ENCODE measurements around the gene INAFM1.
A peak's percentile ranks its signal among the peaks of the same experiment; 100 is the strongest.

The INAFM1 gene

DNA sequence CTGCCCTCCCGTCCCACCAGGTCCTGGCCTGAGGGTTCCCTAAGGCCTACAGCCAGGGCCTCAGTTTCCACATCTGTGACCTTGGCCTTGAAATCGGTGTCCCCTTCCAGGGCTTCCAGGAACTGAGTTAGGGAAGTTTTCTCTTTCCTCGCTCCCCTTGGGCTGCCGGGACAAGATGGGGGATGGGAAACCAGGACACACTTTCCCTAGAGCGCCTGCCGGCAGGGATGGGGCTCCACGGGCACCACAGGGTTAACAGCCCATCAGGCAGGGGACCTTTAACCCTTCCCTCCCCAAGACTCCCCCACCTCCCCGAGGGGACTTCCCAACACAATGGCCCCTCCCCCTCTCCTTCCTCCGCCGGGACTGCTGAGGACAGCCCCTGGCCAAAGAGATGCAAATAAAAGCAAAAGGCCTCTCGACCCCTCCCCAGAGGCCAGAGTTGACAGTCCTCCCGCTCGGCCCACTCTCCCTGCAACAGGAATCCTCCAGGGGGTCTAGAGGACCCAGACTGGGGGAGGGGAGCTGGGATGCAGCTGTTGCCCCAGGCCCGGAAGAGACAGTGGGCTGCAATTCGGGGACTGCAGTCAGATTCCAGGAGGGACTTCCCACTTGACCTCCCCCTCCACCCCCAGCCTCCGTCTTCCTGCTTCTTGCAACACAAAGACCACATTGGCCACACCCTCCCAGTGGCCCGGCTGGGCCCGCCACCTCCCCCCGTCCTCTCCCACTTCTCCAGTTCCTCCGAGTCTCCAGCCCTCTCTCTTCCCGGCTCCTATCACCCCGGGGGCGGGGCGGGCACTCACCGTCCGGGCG, 47.1 kb upstream of the INAFM1 start (continued):
- TF ChIP-seq, protein P1, sequence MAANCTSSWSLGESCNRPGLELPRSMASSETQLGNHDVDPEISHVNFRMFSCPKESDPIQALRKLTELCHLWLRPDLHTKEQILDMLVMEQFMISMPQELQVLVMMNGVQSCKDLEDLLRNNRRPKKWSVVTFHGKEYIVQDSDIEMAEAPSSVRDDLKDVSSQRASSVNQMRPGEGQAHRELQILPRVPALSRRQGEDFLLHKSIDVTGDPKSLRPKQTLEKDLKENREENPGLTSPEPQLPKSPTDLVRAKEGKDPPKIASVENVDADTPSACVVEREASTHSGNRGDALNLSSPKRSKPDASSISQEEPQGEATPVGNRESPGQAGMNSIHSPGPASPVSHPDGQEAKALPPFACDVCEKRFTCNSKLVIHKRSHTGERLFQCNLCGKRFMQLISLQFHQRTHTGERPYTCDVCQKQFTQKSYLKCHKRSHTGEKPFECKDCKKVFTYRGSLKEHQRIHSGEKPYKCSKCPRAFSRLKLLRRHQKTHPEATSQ (tag by site-specific recombination; IDR thresholded peaks at IDR 0.05), result peak; percentile 30; the same call in 1 of the 2 replicates
- TF ChIP-seq, protein P2, sequence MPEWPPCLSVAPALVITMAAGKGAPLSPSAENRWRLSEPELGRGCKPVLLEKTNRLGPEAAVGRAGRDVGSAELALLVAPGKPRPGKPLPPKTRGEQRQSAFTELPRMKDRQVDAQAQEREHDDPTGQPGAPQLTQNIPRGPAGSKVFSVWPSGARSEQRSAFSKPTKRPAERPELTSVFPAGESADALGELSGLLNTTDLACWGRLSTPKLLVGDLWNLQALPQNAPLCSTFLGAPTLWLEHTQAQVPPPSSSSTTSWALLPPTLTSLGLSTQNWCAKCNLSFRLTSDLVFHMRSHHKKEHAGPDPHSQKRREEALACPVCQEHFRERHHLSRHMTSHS (tag by site-specific recombination; IDR thresholded peaks at IDR 0.05), result no peak
- TF ChIP-seq ZNF10 (tag by site-specific recombination; IDR thresholded peaks at IDR 0.05) (peak; percentile 40; the same call in 1 of the 2 replicates), ZNF23 (tag by site-specific recombination; IDR thresholded peaks at IDR 0.05; ENCODE audit: borderline replicate concordance) (no peak), ZNF670 (tag by site-specific recombination; IDR thresholded peaks at IDR 0.05; ENCODE audit: low read depth) (no peak), YY2 (tag by site-specific recombination; IDR thresholded peaks at IDR 0.05) (no peak), ZIC2 (tag by site-specific recombination; IDR thresholded peaks at IDR 0.05) (peak; percentile 62), ZNF660 (tag by site-specific recombination; IDR thresholded peaks at IDR 0.05) (no peak), ZNF596 (tag by site-specific recombination; IDR thresholded peaks at IDR 0.05) (no peak; the same call in 1 of the 2 replicates), SETDB1 (IDR thresholded peaks at IDR 0.05; ENCODE audit: insufficient read length, low read length) (no peak), ZNF521 (tag by site-specific recombination; IDR thresholded peaks at IDR 0.05) (no peak), RBAK (tag by site-specific recombination; IDR thresholded peaks at IDR 0.05) (no peak), OSR2 (tag by site-specific recombination; IDR thresholded peaks at IDR 0.05) (no peak; the same call in 1 of the 2 replicates), ZNF501 (tag by site-specific recombination; IDR thresholded peaks at IDR 0.05) (peak; percentile 61; the same call in 1 of the 2 replicates), KLF9 (tag by site-specific recombination; IDR thresholded peaks at IDR 0.05; ENCODE audit: low read depth) (peak; percentile 88), ZNF157 (tag by site-specific recombination; IDR thresholded peaks at IDR 0.05) (no peak), ZNF473 (tag by site-specific recombination; IDR thresholded peaks at IDR 0.05) (no peak), ZNF37A (tag by site-specific recombination; IDR thresholded peaks at IDR 0.05) (no peak), ZNF701 (tag by site-specific recombination; IDR thresholded peaks at IDR 0.05) (no peak), ZNF114 (tag by site-specific recombination; IDR thresholded peaks at IDR 0.05) (no peak), MYNN (tag by site-specific recombination; IDR thresholded peaks at IDR 0.05; ENCODE audit: borderline replicate concordance) (no peak), ZFHX2 (tag by site-specific recombination; conservative IDR thresholded peaks at IDR 0.05) (peak; percentile 96), ZSCAN23 (tag by site-specific recombination; IDR thresholded peaks at IDR 0.05) (no peak), ZNF132 (tag by site-specific recombination; IDR thresholded peaks at IDR 0.05; ENCODE audit: borderline replicate concordance) (no peak)
- TF ChIP-seq, protein P3, sequence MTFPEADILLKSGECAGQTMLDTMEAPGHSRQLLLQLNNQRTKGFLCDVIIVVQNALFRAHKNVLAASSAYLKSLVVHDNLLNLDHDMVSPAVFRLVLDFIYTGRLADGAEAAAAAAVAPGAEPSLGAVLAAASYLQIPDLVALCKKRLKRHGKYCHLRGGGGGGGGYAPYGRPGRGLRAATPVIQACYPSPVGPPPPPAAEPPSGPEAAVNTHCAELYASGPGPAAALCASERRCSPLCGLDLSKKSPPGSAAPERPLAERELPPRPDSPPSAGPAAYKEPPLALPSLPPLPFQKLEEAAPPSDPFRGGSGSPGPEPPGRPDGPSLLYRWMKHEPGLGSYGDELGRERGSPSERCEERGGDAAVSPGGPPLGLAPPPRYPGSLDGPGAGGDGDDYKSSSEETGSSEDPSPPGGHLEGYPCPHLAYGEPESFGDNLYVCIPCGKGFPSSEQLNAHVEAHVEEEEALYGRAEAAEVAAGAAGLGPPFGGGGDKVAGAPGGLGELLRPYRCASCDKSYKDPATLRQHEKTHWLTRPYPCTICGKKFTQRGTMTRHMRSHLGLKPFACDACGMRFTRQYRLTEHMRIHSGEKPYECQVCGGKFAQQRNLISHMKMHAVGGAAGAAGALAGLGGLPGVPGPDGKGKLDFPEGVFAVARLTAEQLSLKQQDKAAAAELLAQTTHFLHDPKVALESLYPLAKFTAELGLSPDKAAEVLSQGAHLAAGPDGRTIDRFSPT (tag by site-specific recombination; IDR thresholded peaks at IDR 0.05), result no peak
- TF ChIP-seq, protein P4, sequence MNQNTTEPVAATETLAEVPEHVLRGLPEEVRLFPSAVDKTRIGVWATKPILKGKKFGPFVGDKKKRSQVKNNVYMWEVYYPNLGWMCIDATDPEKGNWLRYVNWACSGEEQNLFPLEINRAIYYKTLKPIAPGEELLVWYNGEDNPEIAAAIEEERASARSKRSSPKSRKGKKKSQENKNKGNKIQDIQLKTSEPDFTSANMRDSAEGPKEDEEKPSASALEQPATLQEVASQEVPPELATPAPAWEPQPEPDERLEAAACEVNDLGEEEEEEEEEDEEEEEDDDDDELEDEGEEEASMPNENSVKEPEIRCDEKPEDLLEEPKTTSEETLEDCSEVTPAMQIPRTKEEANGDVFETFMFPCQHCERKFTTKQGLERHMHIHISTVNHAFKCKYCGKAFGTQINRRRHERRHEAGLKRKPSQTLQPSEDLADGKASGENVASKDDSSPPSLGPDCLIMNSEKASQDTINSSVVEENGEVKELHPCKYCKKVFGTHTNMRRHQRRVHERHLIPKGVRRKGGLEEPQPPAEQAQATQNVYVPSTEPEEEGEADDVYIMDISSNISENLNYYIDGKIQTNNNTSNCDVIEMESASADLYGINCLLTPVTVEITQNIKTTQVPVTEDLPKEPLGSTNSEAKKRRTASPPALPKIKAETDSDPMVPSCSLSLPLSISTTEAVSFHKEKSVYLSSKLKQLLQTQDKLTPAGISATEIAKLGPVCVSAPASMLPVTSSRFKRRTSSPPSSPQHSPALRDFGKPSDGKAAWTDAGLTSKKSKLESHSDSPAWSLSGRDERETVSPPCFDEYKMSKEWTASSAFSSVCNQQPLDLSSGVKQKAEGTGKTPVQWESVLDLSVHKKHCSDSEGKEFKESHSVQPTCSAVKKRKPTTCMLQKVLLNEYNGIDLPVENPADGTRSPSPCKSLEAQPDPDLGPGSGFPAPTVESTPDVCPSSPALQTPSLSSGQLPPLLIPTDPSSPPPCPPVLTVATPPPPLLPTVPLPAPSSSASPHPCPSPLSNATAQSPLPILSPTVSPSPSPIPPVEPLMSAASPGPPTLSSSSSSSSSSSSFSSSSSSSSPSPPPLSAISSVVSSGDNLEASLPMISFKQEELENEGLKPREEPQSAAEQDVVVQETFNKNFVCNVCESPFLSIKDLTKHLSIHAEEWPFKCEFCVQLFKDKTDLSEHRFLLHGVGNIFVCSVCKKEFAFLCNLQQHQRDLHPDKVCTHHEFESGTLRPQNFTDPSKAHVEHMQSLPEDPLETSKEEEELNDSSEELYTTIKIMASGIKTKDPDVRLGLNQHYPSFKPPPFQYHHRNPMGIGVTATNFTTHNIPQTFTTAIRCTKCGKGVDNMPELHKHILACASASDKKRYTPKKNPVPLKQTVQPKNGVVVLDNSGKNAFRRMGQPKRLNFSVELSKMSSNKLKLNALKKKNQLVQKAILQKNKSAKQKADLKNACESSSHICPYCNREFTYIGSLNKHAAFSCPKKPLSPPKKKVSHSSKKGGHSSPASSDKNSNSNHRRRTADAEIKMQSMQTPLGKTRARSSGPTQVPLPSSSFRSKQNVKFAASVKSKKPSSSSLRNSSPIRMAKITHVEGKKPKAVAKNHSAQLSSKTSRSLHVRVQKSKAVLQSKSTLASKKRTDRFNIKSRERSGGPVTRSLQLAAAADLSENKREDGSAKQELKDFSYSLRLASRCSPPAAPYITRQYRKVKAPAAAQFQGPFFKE (tag by site-specific recombination; IDR thresholded peaks at IDR 0.05; ENCODE audit: borderline replicate concordance), result no peak
- TF ChIP-seq, protein P5, sequence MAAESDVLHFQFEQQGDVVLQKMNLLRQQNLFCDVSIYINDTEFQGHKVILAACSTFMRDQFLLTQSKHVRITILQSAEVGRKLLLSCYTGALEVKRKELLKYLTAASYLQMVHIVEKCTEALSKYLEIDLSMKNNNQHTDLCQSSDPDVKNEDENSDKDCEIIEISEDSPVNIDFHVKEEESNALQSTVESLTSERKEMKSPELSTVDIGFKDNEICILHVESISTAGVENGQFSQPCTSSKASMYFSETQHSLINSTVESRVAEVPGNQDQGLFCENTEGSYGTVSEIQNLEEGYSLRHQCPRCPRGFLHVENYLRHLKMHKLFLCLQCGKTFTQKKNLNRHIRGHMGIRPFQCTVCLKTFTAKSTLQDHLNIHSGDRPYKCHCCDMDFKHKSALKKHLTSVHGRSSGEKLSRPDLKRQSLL (tag by site-specific recombination; IDR thresholded peaks at IDR 0.05), result peak; percentile 56; the same call in 1 of the 2 replicates
